Measurements from ENCODE around the gene TBC1D22A. TPM values are rescaled to one million over a fixed set of nuclear protein-coding genes. Genes with fewer than 3 reads are reported as not detected.

Gene TBC1D22A
- total RNA-seq, 2 donors from 2014 or later: 21.5 to 23.1 TPM

- no peaks in the 10 kb centered on the region for H3K27me3 ChIP-seq
- DNase-seq (no peak), ATAC-seq (no peak)
- H3K4me1 ChIP-seq: peaks cover 12% of the 10 kb centered on the region
- no peak overlapping the region for H3K27ac ChIP-seq
- TF ChIP-seq, protein P1, sequence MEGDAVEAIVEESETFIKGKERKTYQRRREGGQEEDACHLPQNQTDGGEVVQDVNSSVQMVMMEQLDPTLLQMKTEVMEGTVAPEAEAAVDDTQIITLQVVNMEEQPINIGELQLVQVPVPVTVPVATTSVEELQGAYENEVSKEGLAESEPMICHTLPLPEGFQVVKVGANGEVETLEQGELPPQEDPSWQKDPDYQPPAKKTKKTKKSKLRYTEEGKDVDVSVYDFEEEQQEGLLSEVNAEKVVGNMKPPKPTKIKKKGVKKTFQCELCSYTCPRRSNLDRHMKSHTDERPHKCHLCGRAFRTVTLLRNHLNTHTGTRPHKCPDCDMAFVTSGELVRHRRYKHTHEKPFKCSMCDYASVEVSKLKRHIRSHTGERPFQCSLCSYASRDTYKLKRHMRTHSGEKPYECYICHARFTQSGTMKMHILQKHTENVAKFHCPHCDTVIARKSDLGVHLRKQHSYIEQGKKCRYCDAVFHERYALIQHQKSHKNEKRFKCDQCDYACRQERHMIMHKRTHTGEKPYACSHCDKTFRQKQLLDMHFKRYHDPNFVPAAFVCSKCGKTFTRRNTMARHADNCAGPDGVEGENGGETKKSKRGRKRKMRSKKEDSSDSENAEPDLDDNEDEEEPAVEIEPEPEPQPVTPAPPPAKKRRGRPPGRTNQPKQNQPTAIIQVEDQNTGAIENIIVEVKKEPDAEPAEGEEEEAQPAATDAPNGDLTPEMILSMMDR (IDR thresholded peaks at IDR 0.05): no peak
- no peak for TF ChIP-seq POLR2A (IDR thresholded peaks at IDR 0.05)
- 91 to 100% methylated on average over 4 to 15 of the region's 19 CpGs for WGBS, 2 donors
- H3K4me3 ChIP-seq: no peak overlapping the region
- no peaks in the 10 kb centered on the region for H3K36me3 ChIP-seq (replicated peaks in 1 of 2; ENCODE audit: insufficient read depth in 1 of 2, low read depth in 2 of 2)
- no peaks in the 10 kb centered on the region for H3K9me3 ChIP-seq
- intact Hi-C loops (cut with DNase I): no loop called here
Observed at GRCh38 chr22:47052236-47053012, 290.0 kb downstream of the TBC1D22A start.

DNA sequence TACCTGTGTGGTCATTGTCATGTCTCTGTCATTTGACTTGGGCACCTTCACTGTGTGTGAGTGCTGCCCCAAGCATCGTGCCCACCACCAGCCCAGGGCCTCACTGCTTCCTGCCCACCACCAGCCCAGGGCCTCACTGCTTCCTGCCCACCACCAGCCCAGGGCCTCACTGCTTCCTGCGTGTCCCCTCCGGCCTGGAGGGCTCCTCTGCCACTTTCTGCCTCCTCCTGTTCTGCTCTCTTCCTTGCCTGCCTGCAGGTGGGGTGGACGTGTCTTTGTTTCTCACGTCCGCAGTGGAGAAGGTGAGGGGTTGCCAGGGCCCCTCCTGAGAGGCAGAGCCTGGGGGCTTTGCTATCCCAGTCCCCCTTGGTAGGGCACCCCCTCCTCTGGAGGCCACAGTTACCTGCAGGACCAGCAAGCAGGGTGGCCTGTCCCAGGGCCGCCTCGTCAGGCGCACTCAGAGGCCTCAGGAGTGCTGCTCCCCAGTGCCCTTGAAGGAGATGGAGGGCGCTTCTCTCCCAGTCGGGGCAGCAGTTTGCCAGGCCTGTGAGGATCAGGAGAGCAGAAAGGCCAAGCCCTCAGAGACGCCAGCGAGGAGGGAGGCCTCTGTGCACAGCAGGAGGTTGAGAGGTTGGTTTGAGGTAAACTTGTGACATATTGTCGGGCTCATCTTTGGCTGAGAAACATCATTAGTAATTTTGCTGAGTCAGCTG lies 290.7 kb downstream of the TBC1D22A start:
- Histone ChIP-seq H3K36me3 (replicated peaks in 1 of 2; ENCODE audit: insufficient read depth in 1 of 2, low read depth in 2 of 2) (no peaks in the 10 kb centered on the region), H3K4me3 (no peak overlapping the region), H3K27me3 (no peaks in the 10 kb centered on the region), H3K9me3 (no peaks in the 10 kb centered on the region), H3K27ac (no peak overlapping the region), H3K4me1 (peaks cover 12% of the 10 kb centered on the region)
- intact Hi-C loops (cut with DNase I): no loop called here
- ATAC-seq: no peak
- peak in 1 of 4 donors; percentile 33 for DNase-seq
- TF ChIP-seq, protein P1 (IDR thresholded peaks at IDR 0.05): no peak
- no peak for TF ChIP-seq POLR2A (IDR thresholded peaks at IDR 0.05)
- WGBS, 2 donors: 79 to 87% methylated on average over 8 to 14 of the region's 14 CpGs

- H3K4me3 ChIP-seq: no peak overlapping the region
- 83 to 95% methylated on average over 10 to 12 of the region's 12 CpGs for WGBS, 2 donors
- peak; percentile 19 for ATAC-seq
- H3K36me3 ChIP-seq (replicated peaks in 1 of 2; ENCODE audit: insufficient read depth in 1 of 2, low read depth in 2 of 2): no peaks in the 10 kb centered on the region
- intact Hi-C loops (cut with DNase I): no loop called here
- no peaks in the 10 kb centered on the region for H3K9me3 ChIP-seq
- DNase-seq: no peak
- H3K27me3 ChIP-seq: no peaks in the 10 kb centered on the region
- H3K4me1 ChIP-seq: peaks cover 8% of the 10 kb centered on the region
- H3K27ac ChIP-seq: no peak overlapping the region
- TF ChIP-seq, protein P1 (IDR thresholded peaks at IDR 0.05): no peak
- no peak for TF ChIP-seq POLR2A (IDR thresholded peaks at IDR 0.05)
Observed at GRCh38 chr22:47053726-47054141, 291.3 kb downstream of the TBC1D22A start.

DNA sequence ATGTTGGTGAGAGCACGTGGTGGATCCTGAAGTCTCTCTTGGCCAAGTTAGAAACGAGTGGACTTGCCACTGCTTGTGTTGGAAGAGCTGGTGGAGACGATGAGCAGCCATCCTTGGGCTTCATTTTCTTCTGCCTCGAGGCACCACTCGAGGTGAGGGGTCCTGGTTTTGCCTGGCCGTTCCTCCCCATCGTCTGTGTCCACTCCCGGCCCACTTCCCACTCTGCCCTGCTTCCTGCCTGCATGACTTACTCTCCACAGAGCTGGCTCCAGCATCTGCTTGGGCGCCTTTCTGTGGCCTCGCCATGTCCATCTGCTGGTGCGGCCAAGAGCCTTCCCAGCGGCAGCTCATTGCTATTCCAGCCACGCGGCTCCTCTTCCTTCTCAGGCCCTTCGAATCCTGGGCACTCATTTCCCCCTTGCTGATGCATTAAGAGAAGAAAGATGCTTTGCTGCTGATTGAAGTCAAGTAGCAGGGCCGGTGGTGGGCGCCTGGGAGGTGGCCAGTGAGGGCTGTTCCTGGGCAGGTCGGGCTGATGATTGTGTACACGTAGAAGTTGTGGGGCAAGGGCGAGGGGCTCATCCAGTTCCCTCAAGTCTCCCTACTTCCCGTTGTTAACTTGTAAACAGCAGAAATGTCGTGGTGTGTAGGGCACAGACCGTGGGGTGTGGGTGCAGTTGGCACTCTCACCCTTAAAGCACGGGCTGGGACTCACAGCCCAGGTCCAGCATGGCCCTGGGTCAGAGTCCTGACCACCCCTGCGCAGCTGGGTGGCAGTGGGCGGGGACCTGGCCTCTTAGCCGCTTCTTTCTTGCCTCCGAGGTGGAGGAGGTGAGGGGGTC lies 292.0 kb downstream of the TBC1D22A start:
- Histone ChIP-seq H3K4me3 (no peak overlapping the region), H3K27ac (no peak overlapping the region), H3K27me3 (no peaks in the 10 kb centered on the region), H3K9me3 (no peaks in the 10 kb centered on the region), H3K36me3 (replicated peaks in 1 of 2; ENCODE audit: insufficient read depth in 1 of 2, low read depth in 2 of 2) (no peaks in the 10 kb centered on the region), H3K4me1 (peaks cover under 1% of the 10 kb centered on the region)
- TF ChIP-seq POLR2A (IDR thresholded peaks at IDR 0.05): no peak
- TF ChIP-seq, protein P1 (IDR thresholded peaks at IDR 0.05): no peak
- ATAC-seq (no peak), DNase-seq (no peak)
- intact Hi-C loops (cut with DNase I): no loop called here
- 93 to 97% methylated on average over 24 to 25 of the region's 28 CpGs for WGBS, 2 donors
